Gastroesophageal sphincter (tissue), 4 donors: ENCODE data around the gene NRXN3. TPM values are rescaled to one million over a fixed set of nuclear protein-coding genes. Genes with fewer than 3 reads are reported as not detected.

Source experiments
- ATAC-seq: fragments of 150-250 bp; one replicate; pipeline ENCODE4 v1.9.1; 2016; ENCODE audit warnings: mild to moderate bottlenecking, moderate library complexity
- H3K27ac ChIP-seq, 4 donors: fragments of 200-600 bp; sonication (generic) in 3 of 4; 1 replicate in 3 of 4; 2 replicates in 1 of 4; pipeline ENCODE4 v1.5.1; 2016 to 2019
- H3K27me3 ChIP-seq: fragments of 200-600 bp; sonication (generic); one replicate; pipeline ENCODE4 v1.5.1; 2019
- H3K36me3 ChIP-seq, 2 donors: fragments of 200-600 bp; sonication (generic); one replicate each; pipeline ENCODE4 v1.5.1; 2019; ENCODE audit warnings: control low read depth in 1 of 2
- H3K4me1 ChIP-seq, 3 donors: fragments of 200-600 bp; sonication (generic); 1 replicate in 2 of 3; 2 replicates in 1 of 3; pipeline ENCODE4 v1.5.1; 2016 to 2019; ENCODE audit warnings: control low read depth in 2 of 3
- H3K4me3 ChIP-seq, 2 donors: fragments of 200-600 bp; sonication (generic); one replicate each; pipeline ENCODE4 v1.5.1; 2019; ENCODE audit warnings: mild to moderate bottlenecking in 1 of 2, moderate library complexity in 1 of 2
- H3K9me3 ChIP-seq, 3 donors: fragments of 200-600 bp; sonication (generic); one replicate each; pipeline ENCODE4 v1.5.1; 2017 to 2019; ENCODE audit warnings: control low read depth in 2 of 3
- CTCF ChIP-seq, 4 experiments: fragments of 200-600 bp in 2 of 4; fragments of 450-650 bp in 2 of 4; sonication (generic) in 1 of 4; IDR thresholded peaks; one replicate each; pipeline ENCODE4 v1.5.1; 2017 to 2019; ENCODE audit warnings: antibody characterized with exemption in 4 of 4, mild to moderate bottlenecking in 2 of 4, moderate library complexity in 2 of 4
- EP300 ChIP-seq: sonication (generic); formaldehyde crosslinking; IDR thresholded peaks from one replicate; pipeline ENCODE4 v1.6.1; 2017; ENCODE audit warnings: antibody characterized with exemption, mild to moderate bottlenecking
- POLR2A ChIP-seq, 2 donors: fragments of 450-650 bp; IDR thresholded peaks; one replicate each; pipeline ENCODE4 v1.6.1; 2017; ENCODE audit warnings: antibody characterized with exemption in 2 of 2, mild to moderate bottlenecking in 2 of 2, moderate library complexity in 1 of 2
- POLR2AphosphoS5 ChIP-seq: sonication (generic); formaldehyde crosslinking; IDR thresholded peaks from one replicate; pipeline ENCODE4 v1.6.1; 2017; ENCODE audit warnings: antibody characterized with exemption
- WGBS, 2 donors: methylation state at CpG; one replicate each; pipeline ENCODE4 v1.1.5; 2018; ENCODE audit warnings: low coverage in 1 of 2; 5-methylcytosine and 5-hydroxymethylcytosine counted together
- total RNA-seq, 4 donors: library from RNA; depleted of rRNA; stranded (reverse); fragments of >200 nt; gene quantifications; one replicate each; pipeline ENCODE4 v1.1.0, GENCODE V29; 2016

NRXN3 gene
- total RNA-seq, 4 donors from 2014 or later = 74.2 to 192 (median 98.2) TPM

GRCh38 chr14:78440356-78440894, 270.3 kb downstream of the NRXN3 start:
- no peak for ATAC-seq
- H3K27me3 ChIP-seq = peaks cover 25% of the 10 kb centered on the region
- H3K4me3 ChIP-seq = no peak overlapping the region
- 17 to 20% methylated on average over 5 to 7 of the region's 7 CpGs for WGBS, 2 donors
- H3K36me3 ChIP-seq = no peaks in the 10 kb centered on the region
- no peaks in the 10 kb centered on the region for H3K4me1 ChIP-seq
- H3K27ac ChIP-seq = no peak overlapping the region
- H3K9me3 ChIP-seq = peaks cover 0 to 6% (median 0%) of the 10 kb centered on the region in 3 donors
- TF ChIP-seq POLR2AphosphoS5 (no peak), CTCF (IDR thresholded peaks at IDR 0.05) (no peak), EP300 (no peak), POLR2A (IDR thresholded peaks at IDR 0.05) (no peak)

- peaks cover 0 to 6% (median 0%) of the 10 kb centered on the region in 3 donors for H3K9me3 ChIP-seq
- H3K27me3 ChIP-seq = peaks cover 23% of the 10 kb centered on the region
- H3K4me3 ChIP-seq = no peak overlapping the region
- H3K4me1 ChIP-seq = no peaks in the 10 kb centered on the region
- H3K27ac ChIP-seq = no peak overlapping the region
- no peaks in the 10 kb centered on the region for H3K36me3 ChIP-seq
- no peak for ATAC-seq
- TF ChIP-seq CTCF (IDR thresholded peaks at IDR 0.05) = no peak
- no peak for TF ChIP-seq EP300
- no peak for TF ChIP-seq POLR2AphosphoS5
- no peak for TF ChIP-seq POLR2A (IDR thresholded peaks at IDR 0.05)
Observed at GRCh38 chr14:78443834-78444233, 273.7 kb downstream of the NRXN3 start.

- peaks cover 0 to 6% (median 0%) of the 10 kb centered on the region in 3 donors for H3K9me3 ChIP-seq
- no peaks in the 10 kb centered on the region for H3K36me3 ChIP-seq
- 80 to 100% methylated on average over 1 to 3 of the region's 3 CpGs for WGBS, 2 donors
- H3K4me3 ChIP-seq = no peak overlapping the region
- TF ChIP-seq POLR2AphosphoS5 (no peak), EP300 (no peak)
- H3K27me3 ChIP-seq = peaks cover 27% of the 10 kb centered on the region
- no peaks in the 10 kb centered on the region for H3K4me1 ChIP-seq
- no peak overlapping the region for H3K27ac ChIP-seq
- no peak for ATAC-seq
Observed at GRCh38 chr14:78445275-78445674, 275.1 kb downstream of the NRXN3 start.

GRCh38 chr14:78446807-78447206, 276.6 kb downstream of the NRXN3 start:
- H3K4me1 ChIP-seq = no peaks in the 10 kb centered on the region
- H3K27me3 ChIP-seq = peaks cover 21% of the 10 kb centered on the region
- H3K36me3 ChIP-seq = no peaks in the 10 kb centered on the region
- H3K27ac ChIP-seq = no peak overlapping the region
- TF ChIP-seq POLR2A (IDR thresholded peaks at IDR 0.05) = no peak
- TF ChIP-seq POLR2AphosphoS5 = no peak
- no peak for TF ChIP-seq EP300
- no peak for TF ChIP-seq CTCF (IDR thresholded peaks at IDR 0.05)
- no peak for ATAC-seq
- no peak overlapping the region for H3K4me3 ChIP-seq
- H3K9me3 ChIP-seq = peaks cover 0 to 6% (median 0%) of the 10 kb centered on the region in 3 donors
- 8 to 19% methylated on average over 3 of the region's 3 CpGs for WGBS, 2 donors

- no peaks in the 10 kb centered on the region for H3K36me3 ChIP-seq
- H3K27ac ChIP-seq = no peak overlapping the region
- 36 to 41% methylated on average over 10 to 13 of the region's 13 CpGs for WGBS, 2 donors
- no peak overlapping the region for H3K4me3 ChIP-seq
- H3K27me3 ChIP-seq = peaks cover 13% of the 10 kb centered on the region
- no peak for ATAC-seq
- H3K9me3 ChIP-seq = no peaks in the 10 kb centered on the region
- TF ChIP-seq POLR2AphosphoS5 (no peak), CTCF (IDR thresholded peaks at IDR 0.05) (peak in 2 of 4 experiments; percentile 25 to 55)
- H3K4me1 ChIP-seq = no peaks in the 10 kb centered on the region
Observed at GRCh38 chr14:78448164-78449094, 278.3 kb downstream of the NRXN3 start.
